HK-2 (cell line): Measurements from ENCODE around the gene TTC39C.

Experiments used
- DNase-seq: peaks from one replicate; pipeline ENCODE4 v3.0.0-alpha.2; 2018; ENCODE audit not compliant: unreplicated experiment

TTC39C gene

GRCh38 chr18:24014062-24014985, at the start of gene TTC39C:
TTC39C (plus strand) TSS chr18:24014754; CDS start chr18:24014872, 118 bp downstream.
- peak; percentile 76 for DNase-seq

GRCh38 chr18:23966909-23967308, 47.6 kb upstream of the TTC39C start:
- no peak for DNase-seq

DNA sequence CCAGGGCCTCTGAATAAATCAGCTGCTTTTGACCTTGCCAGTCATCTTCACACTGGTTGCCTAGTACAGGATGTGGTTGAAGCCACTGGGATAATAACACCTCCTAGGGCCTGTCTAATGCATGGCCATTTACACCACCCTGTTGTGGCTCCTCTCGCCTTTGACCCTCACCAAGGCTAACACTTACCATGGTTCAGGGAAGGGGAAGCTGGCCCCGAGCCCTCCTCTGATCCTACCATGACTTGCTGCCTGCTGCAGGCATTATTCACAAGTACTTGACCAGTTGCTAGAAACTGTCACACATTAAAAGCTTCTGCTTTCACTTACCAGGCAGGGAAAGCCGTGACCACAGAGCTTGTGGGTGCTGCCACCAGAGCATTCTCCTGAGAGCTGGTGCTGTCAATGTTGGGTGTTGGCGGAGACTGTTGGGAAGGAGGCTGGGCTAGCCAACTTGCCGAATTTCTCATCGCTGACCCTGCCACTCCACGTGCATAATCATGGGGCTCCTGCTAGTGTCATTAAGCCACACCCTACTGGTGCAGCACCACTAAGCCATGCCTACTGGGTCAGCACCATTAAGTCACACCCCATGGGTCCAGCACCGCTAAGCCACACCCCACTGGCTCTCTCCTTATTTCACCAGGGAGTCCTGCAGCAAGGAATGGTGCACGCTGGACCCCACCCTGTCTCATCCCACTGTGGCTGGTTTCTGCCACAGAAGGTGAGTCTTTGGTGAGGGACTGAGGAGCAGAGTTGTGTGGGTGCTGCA, 47.0 kb upstream of the TTC39C start:
- DNase-seq = no peak

DNA sequence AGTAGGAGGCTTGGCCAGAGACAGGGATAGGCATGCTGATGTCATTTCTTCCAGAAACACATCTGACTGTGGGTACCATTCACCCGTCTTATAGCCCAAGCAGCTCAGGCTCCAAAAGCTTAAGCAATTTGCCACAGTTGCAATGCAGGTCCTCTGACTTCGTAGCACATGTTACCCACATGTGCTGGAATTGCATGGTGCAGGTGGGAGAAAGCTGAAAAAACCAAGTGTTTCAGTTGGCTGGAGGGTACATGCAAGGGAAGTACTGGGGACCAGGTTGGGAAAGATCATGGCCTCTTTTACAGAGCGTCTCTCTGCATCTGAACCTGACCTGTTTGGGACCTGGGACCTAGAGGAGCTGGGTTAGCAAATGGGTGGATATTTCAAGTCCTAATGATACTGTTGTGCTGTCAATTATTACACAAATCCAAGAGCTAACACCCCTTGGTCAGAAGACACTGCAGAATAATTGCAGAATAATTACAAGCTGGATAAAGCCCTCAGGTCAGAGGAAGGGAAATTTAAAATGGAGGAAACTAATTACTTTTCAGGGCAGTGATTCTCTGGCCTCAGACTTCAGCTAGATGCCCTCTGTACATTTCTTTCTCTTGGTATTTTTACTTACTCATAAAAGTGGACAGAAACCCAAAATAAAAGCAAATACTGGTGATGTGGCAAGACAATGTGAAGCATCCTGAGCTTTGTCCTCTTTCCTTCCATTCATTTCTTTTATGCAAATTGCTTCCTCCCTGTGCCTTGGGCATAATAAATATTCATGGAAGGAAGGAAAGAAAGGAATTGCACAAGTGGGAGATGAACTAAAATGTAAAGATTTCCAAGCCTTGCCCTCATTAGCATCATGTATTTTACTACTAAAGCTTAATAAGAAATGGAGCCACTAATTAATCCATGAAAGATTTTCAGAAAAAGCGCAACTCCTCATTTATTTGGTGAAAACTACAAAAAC, 45.6 kb upstream of the TTC39C start:
- DNase-seq = no peak

GRCh38 chr18:23969664-23970063, 44.9 kb upstream of the TTC39C start:
- no peak for DNase-seq

GRCh38 chr18:23970161-23971096, 44.1 kb upstream of the TTC39C start:
- DNase-seq = no peak

- no peak for DNase-seq
Observed at GRCh38 chr18:23971097-23971440, 43.5 kb upstream of the TTC39C start.

DNA sequence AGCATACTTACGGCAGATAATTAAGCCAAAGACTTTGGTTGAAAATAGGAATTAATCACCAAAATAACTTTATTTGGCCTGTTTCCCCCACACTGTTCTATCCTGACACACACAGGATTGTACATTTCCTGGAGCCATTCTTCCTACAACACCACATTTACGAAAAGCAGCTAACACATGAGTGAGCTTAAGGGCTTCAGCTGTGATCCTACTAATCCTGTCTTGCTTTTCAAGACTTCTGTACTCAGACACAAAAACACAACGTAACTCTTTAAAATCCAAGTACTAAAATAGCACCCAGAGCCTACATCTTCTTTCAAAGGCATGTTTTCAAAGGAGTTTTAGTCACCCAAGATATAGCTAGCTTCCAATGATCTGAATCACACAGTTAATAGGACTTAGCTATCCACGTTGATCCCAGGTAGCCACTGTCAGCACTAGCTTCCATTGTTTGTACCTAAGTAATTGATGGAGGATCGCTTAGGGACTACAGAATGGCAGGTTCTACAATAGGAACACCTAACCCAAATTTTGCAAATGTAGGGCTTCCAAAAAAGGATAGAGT, 42.8 kb upstream of the TTC39C start:
- DNase-seq = no peak

- DNase-seq = no peak
Observed at GRCh38 chr18:23972453-23972852, 42.1 kb upstream of the TTC39C start.

DNA sequence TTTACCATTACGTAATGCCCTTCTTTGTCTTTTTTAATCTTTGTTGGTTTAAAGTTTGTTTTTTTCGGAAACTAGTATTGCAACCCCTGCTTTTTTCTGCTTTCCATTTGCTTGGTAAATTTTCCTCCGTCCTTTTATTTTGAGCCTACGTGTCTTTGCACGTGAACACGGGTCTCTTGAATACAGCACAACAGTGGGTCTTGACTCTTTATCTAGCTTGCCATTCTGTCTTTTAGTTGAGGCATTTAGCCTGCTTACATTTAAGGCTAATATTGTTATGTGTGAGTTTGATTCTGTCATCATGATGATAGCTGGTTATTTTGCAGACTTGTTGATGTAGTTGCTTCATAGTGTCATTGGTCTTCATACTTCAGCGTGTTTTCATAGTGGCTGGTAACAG, 37.5 kb upstream of the TTC39C start:
- no peak for DNase-seq

DNA sequence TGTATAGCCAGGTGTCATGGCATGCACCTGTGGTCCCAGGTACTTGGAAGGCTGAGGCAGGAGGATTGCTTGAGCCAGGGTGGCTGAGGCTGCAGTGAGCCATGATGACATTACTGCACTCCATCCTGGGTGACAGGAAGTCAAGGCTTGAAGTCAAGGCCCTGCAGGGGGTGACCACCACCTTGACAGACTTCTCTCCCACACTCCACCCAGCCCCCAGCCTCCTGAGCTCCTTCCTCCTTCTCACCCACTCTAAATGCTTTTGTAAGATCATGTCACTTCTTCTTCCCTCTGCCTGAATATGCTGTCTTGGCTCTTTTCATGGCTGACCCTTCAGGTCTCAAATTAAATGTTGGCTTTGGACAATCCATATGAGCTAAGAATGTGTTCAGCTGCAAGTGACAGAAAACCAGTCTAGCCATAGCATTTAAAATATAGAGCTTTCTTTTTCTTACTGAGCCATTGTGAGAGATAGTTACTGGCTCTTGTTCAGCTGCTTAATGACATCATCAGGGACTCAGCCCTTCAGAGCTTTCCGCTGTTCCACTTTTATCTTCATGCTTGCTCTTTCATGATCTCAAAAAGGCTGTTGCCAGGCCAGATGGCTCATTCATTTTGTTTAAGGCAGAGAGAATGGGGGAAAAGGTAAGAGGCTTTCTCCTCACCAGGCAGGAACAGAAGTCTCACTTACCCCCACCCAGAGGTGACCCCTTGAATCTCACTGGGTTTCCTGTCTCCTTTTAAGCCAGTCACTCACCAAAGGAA, 36.7 kb upstream of the TTC39C start:
- DNase-seq = no peak

GRCh38 chr18:23981369-23981980, 33.1 kb upstream of the TTC39C start:
- DNase-seq = no peak

- no peak for DNase-seq
Observed at GRCh38 chr18:23982155-23983079, 32.1 kb upstream of the TTC39C start.

GRCh38 chr18:23983112-23983511, 31.4 kb upstream of the TTC39C start:
- DNase-seq = no peak

DNA sequence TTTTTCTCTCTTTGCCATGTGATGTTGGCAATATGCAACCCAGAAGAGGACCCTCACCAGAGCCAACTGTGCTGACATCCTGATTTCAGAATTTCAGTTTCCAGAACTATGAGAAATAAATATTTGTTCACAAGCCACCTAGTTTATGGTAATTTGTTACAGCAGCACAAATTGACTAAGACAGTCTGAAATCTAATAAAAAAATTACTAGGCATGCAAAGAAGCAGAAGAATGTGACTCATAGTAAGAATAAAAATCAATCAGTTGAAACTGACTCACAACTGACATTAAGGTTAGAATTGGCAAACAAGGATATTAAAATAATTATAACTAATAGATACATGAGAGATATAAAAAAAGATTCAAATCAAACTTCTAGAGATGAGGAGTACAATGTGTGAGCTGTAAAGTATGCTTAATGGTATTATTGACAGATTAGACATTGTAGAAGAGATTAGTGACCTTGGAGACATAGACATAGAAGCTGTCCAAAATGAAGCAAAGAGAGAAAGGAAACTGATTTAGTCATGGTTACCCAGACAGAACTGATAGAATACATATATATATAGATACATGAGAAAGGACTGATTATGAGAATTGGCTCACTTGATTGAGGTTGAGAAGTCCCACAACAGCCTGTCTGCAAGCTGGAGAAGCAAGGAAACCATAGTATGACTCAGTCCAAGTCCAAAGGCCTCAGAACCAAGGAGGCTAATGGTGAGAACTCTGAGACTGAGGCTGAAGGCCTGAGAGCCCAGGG, 27.8 kb upstream of the TTC39C start:
- DNase-seq = no peak

GRCh38 chr18:23990474-23991410, 23.8 kb upstream of the TTC39C start:
- no peak for DNase-seq
